NB4 (cell line): ENCODE data around the gene CCDC60.

ENCODE experiments used
- MYC ChIP-seq: IDR thresholded peaks from 2 replicates; pipeline ENCODE4 v1.6.1; 2011; ENCODE audit warnings: low read depth, low read length
- POLR2A ChIP-seq: IDR thresholded peaks from 2 replicates; pipeline ENCODE4 v1.6.1; 2011; ENCODE audit warnings: mild to moderate bottlenecking; ENCODE audit not compliant: insufficient read length; ENCODE audit errors: extremely low read depth
- TF ChIP-seq, protein P1 (sequence below): IDR thresholded peaks from one replicate; pipeline ENCODE4 v1.5.1; 2012; ENCODE audit warnings: low read depth, low read length
- TF ChIP-seq, protein P2 (sequence below): IDR thresholded peaks from 2 replicates; pipeline ENCODE4 v1.6.1; 2011; ENCODE audit warnings: low read depth, low read length

DNA sequence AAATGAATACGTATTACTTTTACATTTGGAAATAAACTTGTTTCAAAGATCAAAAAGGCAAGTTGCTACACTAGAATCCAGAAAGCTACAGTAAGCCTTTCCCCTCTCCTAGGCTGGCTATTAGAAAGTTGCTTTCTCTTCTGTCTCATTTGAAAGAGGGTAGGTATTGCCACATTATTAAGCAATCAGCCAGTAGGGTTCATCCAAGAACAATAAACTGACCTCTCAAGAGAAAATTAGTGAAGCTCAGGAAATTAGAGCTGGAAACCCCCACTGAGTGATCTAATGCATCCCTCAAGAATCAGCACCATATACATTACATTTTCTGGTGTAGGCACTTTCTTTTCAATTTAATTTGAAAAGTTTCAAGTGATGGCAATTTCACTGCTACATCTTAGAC lies 254.6 kb downstream of the CCDC60 start:
- TF ChIP-seq POLR2A: no peak
- TF ChIP-seq, protein P1, sequence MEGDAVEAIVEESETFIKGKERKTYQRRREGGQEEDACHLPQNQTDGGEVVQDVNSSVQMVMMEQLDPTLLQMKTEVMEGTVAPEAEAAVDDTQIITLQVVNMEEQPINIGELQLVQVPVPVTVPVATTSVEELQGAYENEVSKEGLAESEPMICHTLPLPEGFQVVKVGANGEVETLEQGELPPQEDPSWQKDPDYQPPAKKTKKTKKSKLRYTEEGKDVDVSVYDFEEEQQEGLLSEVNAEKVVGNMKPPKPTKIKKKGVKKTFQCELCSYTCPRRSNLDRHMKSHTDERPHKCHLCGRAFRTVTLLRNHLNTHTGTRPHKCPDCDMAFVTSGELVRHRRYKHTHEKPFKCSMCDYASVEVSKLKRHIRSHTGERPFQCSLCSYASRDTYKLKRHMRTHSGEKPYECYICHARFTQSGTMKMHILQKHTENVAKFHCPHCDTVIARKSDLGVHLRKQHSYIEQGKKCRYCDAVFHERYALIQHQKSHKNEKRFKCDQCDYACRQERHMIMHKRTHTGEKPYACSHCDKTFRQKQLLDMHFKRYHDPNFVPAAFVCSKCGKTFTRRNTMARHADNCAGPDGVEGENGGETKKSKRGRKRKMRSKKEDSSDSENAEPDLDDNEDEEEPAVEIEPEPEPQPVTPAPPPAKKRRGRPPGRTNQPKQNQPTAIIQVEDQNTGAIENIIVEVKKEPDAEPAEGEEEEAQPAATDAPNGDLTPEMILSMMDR: no peak
- no peak for TF ChIP-seq MYC
- TF ChIP-seq, protein P2, sequence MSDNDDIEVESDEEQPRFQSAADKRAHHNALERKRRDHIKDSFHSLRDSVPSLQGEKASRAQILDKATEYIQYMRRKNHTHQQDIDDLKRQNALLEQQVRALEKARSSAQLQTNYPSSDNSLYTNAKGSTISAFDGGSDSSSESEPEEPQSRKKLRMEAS: no peak
